ENCODE results near the gene PRKCZ. TPM values are rescaled to one million over a fixed set of nuclear protein-coding genes. Genes with fewer than 3 reads are reported as not detected.

The PRKCZ gene
- total and polyA plus RNA-seq, 9 of the 15 experiments (the other 6 are each of a cell fraction or from before 2014, with no cell fraction given), result 0.07 to 3.1 (median 1.3) TPM

DNA sequence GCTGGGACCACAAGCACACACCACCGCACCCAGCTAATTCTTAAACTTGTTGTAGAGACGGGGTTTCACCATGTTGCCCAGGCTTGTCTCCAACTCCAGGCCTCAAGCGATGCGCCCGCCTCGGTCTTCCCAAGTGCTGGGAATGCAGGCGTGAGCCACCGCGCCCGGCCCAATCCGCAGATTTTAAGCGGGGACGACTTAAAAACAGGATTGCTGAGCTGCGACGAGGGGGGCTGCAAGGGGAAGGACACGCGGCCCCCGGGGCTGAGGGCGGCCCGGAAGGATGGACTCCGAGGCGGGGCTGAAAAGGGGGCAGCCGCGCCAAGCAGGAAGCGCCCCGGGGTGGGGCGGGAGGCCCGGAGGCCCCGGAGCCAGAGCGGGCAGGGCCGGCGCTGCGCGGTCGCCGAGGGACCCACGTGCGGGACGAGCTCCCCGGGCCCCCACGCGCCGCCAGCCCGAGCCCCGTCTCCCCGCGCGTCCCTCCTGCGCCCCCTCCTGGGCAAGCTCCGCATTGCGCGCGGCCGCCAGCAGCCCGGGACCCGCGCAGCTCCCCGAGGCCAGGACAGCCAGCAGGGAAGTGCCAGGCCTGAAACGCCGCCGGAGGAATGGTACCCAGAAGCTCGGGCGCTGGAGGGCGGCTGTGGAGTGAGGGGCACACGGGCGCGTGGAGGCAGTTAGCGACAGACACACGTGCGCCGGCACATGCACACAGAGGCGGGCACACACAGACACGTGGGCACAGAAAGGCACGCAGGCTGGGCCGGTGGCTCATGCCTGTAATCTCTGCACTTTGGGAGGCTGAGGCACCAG is 5.5 kb upstream of the PRKCZ start (continued):
- TF ChIP-seq, protein P1, sequence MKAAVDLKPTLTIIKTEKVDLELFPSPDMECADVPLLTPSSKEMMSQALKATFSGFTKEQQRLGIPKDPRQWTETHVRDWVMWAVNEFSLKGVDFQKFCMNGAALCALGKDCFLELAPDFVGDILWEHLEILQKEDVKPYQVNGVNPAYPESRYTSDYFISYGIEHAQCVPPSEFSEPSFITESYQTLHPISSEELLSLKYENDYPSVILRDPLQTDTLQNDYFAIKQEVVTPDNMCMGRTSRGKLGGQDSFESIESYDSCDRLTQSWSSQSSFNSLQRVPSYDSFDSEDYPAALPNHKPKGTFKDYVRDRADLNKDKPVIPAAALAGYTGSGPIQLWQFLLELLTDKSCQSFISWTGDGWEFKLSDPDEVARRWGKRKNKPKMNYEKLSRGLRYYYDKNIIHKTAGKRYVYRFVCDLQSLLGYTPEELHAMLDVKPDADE (conservative IDR thresholded peaks at IDR 0.05; ENCODE audit: control insufficient read depth, low read depth, low read length), result peak; percentile 35; the same call in 1 of the 2 replicates
- TF ChIP-seq, protein P2, sequence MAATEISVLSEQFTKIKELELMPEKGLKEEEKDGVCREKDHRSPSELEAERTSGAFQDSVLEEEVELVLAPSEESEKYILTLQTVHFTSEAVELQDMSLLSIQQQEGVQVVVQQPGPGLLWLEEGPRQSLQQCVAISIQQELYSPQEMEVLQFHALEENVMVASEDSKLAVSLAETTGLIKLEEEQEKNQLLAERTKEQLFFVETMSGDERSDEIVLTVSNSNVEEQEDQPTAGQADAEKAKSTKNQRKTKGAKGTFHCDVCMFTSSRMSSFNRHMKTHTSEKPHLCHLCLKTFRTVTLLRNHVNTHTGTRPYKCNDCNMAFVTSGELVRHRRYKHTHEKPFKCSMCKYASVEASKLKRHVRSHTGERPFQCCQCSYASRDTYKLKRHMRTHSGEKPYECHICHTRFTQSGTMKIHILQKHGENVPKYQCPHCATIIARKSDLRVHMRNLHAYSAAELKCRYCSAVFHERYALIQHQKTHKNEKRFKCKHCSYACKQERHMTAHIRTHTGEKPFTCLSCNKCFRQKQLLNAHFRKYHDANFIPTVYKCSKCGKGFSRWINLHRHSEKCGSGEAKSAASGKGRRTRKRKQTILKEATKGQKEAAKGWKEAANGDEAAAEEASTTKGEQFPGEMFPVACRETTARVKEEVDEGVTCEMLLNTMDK (IDR thresholded peaks at IDR 0.05; ENCODE audit: borderline replicate concordance, insufficient read depth, low read depth, low read length, poor library complexity, severe bottlenecking), result peak; percentile 28
- TF ChIP-seq XRCC5 (IDR thresholded peaks at IDR 0.05; ENCODE audit: low read depth, low read length), result 0 out of 2 replicates have a peak, but pooled peaks have one; percentile 20
- TF ChIP-seq THRAP3 (IDR thresholded peaks at IDR 0.05; ENCODE audit: borderline replicate concordance), result no peak
- TF ChIP-seq, protein P3, sequence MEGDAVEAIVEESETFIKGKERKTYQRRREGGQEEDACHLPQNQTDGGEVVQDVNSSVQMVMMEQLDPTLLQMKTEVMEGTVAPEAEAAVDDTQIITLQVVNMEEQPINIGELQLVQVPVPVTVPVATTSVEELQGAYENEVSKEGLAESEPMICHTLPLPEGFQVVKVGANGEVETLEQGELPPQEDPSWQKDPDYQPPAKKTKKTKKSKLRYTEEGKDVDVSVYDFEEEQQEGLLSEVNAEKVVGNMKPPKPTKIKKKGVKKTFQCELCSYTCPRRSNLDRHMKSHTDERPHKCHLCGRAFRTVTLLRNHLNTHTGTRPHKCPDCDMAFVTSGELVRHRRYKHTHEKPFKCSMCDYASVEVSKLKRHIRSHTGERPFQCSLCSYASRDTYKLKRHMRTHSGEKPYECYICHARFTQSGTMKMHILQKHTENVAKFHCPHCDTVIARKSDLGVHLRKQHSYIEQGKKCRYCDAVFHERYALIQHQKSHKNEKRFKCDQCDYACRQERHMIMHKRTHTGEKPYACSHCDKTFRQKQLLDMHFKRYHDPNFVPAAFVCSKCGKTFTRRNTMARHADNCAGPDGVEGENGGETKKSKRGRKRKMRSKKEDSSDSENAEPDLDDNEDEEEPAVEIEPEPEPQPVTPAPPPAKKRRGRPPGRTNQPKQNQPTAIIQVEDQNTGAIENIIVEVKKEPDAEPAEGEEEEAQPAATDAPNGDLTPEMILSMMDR (IDR thresholded peaks at IDR 0.05 in 2 of 3, conservative IDR thresholded peaks at IDR 0.05 in 1 of 3; ENCODE audit: insufficient read depth in 2 of 3, low read depth in 1 of 3, low read length in 3 of 3), result peak; percentile 71 to 94 (median 82)
- no peak for TF ChIP-seq ZNF644 (tag; IDR thresholded peaks at IDR 0.05; ENCODE audit: low read depth)
- TF ChIP-seq FOXA3 (CRISPR knock-in tag; conservative IDR thresholded peaks at IDR 0.05 in 1 of 2, IDR thresholded peaks at IDR 0.05 in 1 of 2), result 0 out of 4 replicates have a peak, but pooled peaks of 1 of the 2 experiments have one; percentile 35
- no peak for TF ChIP-seq TAL1 (IDR thresholded peaks at IDR 0.05)
- TF ChIP-seq L3MBTL2 (IDR thresholded peaks at IDR 0.05), result peak; percentile 81
- TF ChIP-seq, protein P4, sequence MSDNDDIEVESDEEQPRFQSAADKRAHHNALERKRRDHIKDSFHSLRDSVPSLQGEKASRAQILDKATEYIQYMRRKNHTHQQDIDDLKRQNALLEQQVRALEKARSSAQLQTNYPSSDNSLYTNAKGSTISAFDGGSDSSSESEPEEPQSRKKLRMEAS (CRISPR knock-in tag; IDR thresholded peaks at IDR 0.05), result peak; percentile 38
- no peak for TF ChIP-seq FOXJ3 (CRISPR knock-in tag; IDR thresholded peaks at IDR 0.05)
- TF ChIP-seq CEBPG (CRISPR knock-in tag; IDR thresholded peaks at IDR 0.05), result 0 out of 2 replicates have a peak, but pooled peaks have one; percentile 14
- no peak for TF ChIP-seq CEBPG (tag; conservative IDR thresholded peaks at IDR 0.05 in 1 of 2, IDR thresholded peaks at IDR 0.05 in 1 of 2)
- no peak for TF ChIP-seq ZNF174 (CRISPR knock-in tag; IDR thresholded peaks at IDR 0.05)
- TF ChIP-seq, protein P5, sequence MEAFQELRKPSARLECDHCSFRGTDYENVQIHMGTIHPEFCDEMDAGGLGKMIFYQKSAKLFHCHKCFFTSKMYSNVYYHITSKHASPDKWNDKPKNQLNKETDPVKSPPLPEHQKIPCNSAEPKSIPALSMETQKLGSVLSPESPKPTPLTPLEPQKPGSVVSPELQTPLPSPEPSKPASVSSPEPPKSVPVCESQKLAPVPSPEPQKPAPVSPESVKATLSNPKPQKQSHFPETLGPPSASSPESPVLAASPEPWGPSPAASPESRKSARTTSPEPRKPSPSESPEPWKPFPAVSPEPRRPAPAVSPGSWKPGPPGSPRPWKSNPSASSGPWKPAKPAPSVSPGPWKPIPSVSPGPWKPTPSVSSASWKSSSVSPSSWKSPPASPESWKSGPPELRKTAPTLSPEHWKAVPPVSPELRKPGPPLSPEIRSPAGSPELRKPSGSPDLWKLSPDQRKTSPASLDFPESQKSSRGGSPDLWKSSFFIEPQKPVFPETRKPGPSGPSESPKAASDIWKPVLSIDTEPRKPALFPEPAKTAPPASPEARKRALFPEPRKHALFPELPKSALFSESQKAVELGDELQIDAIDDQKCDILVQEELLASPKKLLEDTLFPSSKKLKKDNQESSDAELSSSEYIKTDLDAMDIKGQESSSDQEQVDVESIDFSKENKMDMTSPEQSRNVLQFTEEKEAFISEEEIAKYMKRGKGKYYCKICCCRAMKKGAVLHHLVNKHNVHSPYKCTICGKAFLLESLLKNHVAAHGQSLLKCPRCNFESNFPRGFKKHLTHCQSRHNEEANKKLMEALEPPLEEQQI (IDR thresholded peaks at IDR 0.05), result no peak
- TF ChIP-seq TAF15 (IDR thresholded peaks at IDR 0.05; ENCODE audit: low read depth, low read length), result no peak
